ENCODE measurements around the gene C10orf105. TPM values are rescaled to one million over a fixed set of nuclear protein-coding genes. Genes with fewer than 3 reads are reported as not detected.

C10orf105 gene
- total RNA-seq, 4 donors from 2014 or later, result 0.20 to 0.42 (median 0.26) TPM

- Histone ChIP-seq H3K27me3 (no peaks in the 10 kb centered on the region), H3K4me3 (no peak overlapping the region), H3K36me3 (peaks cover 0 to 12% (median 0%) of the 10 kb centered on the region in 3 donors), H3K27ac (no peak overlapping the region), H3K4me1 (no peaks in the 10 kb centered on the region), H3K9me3 (no peaks in the 10 kb centered on the region)
- DNase-seq (ENCODE audit: low spot score in 2 of 2), result no peak
- 87 to 90% methylated on average over 17 of the region's 17 CpGs for WGBS, 2 donors
- TF ChIP-seq EP300 (IDR thresholded peaks at IDR 0.05) (no peak), POLR2A (IDR thresholded peaks at IDR 0.05) (no peak)
- TF ChIP-seq, protein P1, sequence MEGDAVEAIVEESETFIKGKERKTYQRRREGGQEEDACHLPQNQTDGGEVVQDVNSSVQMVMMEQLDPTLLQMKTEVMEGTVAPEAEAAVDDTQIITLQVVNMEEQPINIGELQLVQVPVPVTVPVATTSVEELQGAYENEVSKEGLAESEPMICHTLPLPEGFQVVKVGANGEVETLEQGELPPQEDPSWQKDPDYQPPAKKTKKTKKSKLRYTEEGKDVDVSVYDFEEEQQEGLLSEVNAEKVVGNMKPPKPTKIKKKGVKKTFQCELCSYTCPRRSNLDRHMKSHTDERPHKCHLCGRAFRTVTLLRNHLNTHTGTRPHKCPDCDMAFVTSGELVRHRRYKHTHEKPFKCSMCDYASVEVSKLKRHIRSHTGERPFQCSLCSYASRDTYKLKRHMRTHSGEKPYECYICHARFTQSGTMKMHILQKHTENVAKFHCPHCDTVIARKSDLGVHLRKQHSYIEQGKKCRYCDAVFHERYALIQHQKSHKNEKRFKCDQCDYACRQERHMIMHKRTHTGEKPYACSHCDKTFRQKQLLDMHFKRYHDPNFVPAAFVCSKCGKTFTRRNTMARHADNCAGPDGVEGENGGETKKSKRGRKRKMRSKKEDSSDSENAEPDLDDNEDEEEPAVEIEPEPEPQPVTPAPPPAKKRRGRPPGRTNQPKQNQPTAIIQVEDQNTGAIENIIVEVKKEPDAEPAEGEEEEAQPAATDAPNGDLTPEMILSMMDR (IDR thresholded peaks at IDR 0.05), result no peak
Observed at GRCh38 chr10:71677261-71677660, 42.3 kb downstream of the C10orf105 start.

GRCh38 chr10:71675295-71675970 is 44.1 kb downstream of the C10orf105 start:
- no peak for DNase-seq (ENCODE audit: low spot score in 2 of 2)
- WGBS, 2 donors, result 91 to 96% methylated on average over 6 of the region's 6 CpGs

DNA sequence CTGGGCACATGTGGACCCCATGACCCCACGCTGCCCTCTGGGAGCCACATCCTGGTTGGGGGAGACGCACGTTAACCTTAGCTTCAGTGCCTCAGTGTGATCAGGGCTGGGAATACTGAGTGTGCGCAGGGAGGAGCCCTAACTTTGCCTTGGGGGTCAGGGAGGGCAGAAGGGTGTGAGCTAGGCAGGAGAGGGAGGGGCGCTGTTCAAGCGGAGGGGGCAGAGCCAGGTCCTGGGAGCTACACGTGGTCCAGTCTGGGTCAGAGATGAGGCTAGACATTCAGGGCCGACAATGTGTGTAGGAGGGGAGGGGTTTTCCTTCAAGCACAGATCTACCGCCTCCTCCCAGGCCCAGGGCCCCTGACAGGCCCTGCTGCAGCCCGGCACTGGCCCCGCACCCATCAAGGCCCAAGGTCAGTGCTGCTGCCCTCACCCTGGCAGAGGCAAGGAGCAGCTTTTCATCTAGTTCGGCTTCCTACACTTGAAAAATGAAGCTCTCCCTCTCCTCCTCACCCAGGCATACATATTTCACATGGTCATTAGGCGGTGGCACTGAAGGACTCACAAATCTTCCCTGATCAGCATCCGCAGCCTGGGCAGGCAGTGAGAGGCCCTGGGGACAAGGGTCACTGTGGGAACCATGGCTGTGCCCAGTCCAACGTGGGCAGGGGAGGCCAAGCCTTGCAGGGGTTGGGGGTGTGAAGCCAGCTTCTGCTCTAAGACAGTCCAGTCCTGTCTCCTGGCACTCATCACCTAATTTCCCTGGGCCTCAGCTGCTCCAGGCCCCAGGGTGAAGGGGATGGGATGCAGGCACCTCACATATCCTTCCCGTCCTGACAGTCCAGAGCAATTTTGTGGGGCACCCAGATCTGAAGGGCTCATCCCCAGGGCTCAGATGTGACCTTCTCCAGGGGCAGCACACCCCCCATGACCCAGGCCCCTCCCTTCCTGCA is 47.3 kb downstream of the C10orf105 start:
- Histone ChIP-seq H3K27me3 (no peaks in the 10 kb centered on the region), H3K4me1 (no peaks in the 10 kb centered on the region), H3K27ac (no peak overlapping the region), H3K4me3 (no peak overlapping the region), H3K36me3 (no peaks in the 10 kb centered on the region), H3K9me3 (no peaks in the 10 kb centered on the region)
- TF ChIP-seq, protein P1 (IDR thresholded peaks at IDR 0.05), result no peak
- TF ChIP-seq POLR2A (IDR thresholded peaks at IDR 0.05), result no peak
- no peak for TF ChIP-seq EP300 (IDR thresholded peaks at IDR 0.05)
- no peak for DNase-seq (ENCODE audit: low spot score in 2 of 2)
- WGBS, 2 donors, result 60 to 68% methylated on average over 16 of the region's 16 CpGs

More at GRCh38 chr10:71675295-71675970, 44.1 kb downstream of the C10orf105 start:
- Histone ChIP-seq H3K36me3 (peaks cover 0 to 12% (median 0%) of the 10 kb centered on the region in 3 donors), H3K27ac (no peak overlapping the region), H3K4me1 (no peaks in the 10 kb centered on the region), H3K9me3 (no peaks in the 10 kb centered on the region), H3K27me3 (no peaks in the 10 kb centered on the region), H3K4me3 (no peak overlapping the region)
- TF ChIP-seq EP300 (IDR thresholded peaks at IDR 0.05) (no peak), POLR2A (IDR thresholded peaks at IDR 0.05) (no peak)
- TF ChIP-seq, protein P1 (IDR thresholded peaks at IDR 0.05), result no peak

DNA sequence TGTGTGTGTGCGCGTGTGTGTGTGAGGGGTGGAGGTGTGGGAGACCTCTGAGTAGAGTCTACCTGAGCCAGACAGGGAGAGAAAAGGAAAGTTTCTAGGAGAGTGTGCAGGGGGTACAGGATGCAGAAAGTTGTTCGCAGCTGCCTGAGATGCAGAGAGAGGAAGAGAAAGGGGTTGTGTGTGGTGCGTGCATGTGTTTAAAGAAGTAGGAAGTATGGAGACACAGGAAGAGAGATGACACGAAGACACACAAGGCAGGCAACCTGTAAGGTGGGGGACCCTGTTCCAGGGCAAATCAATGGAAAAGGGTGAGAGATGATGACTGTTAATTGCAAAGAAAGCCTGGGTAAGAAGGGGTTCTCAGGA is 52.2 kb downstream of the C10orf105 start:
- H3K27me3 ChIP-seq, result no peaks in the 10 kb centered on the region
- H3K36me3 ChIP-seq, result no peaks in the 10 kb centered on the region
- TF ChIP-seq POLR2A (IDR thresholded peaks at IDR 0.05), result no peak
- TF ChIP-seq, protein P1 (IDR thresholded peaks at IDR 0.05), result no peak
- no peak for TF ChIP-seq EP300 (IDR thresholded peaks at IDR 0.05)
- no peaks in the 10 kb centered on the region for H3K4me1 ChIP-seq
- H3K27ac ChIP-seq, result no peak overlapping the region
- H3K4me3 ChIP-seq, result no peak overlapping the region
- WGBS, 2 donors, result 43 to 55% methylated on average over 5 of the region's 5 CpGs
- DNase-seq (ENCODE audit: low spot score in 2 of 2), result no peak
- no peaks in the 10 kb centered on the region for H3K9me3 ChIP-seq
